ENCODE results near the gene GSG1L. TPM values are rescaled to one million over a fixed set of nuclear protein-coding genes. Genes with fewer than 3 reads are reported as not detected.

GSG1L gene
- total RNA-seq, 1 donor from 2014 or later = 0.60 TPM

- no peak for DNase-seq (ENCODE audit: low read depth in 2 of 2)
Observed at GRCh38 chr16:27822996-27823395, 240.5 kb downstream of the GSG1L start.

- no peak for DNase-seq (ENCODE audit: low read depth in 2 of 2)
Observed at GRCh38 chr16:27822529-27822928, 241.0 kb downstream of the GSG1L start.

GRCh38 chr16:27820646-27821345, 242.7 kb downstream of the GSG1L start:
- no peak for DNase-seq (ENCODE audit: low read depth in 2 of 2)

GRCh38 chr16:27819881-27820610, 243.5 kb downstream of the GSG1L start:
- no peak for DNase-seq (ENCODE audit: low read depth in 2 of 2)

GRCh38 chr16:27819356-27819755, 244.2 kb downstream of the GSG1L start:
- DNase-seq (ENCODE audit: low read depth in 2 of 2) = no peak

- DNase-seq (ENCODE audit: low read depth in 2 of 2) = no peak
Observed at GRCh38 chr16:27818246-27818645, 245.3 kb downstream of the GSG1L start.

GRCh38 chr16:27817038-27817437, 246.5 kb downstream of the GSG1L start:
- DNase-seq (ENCODE audit: low read depth in 2 of 2) = no peak

- no peak for DNase-seq (ENCODE audit: low read depth in 2 of 2)
Observed at GRCh38 chr16:27816561-27816960, 247.0 kb downstream of the GSG1L start.

GRCh38 chr16:27813591-27813990, 249.9 kb downstream of the GSG1L start:
- no peak for DNase-seq (ENCODE audit: low read depth in 2 of 2)

GRCh38 chr16:27811881-27812280, 251.6 kb downstream of the GSG1L start:
- DNase-seq (ENCODE audit: low read depth in 2 of 2) = no peak

GRCh38 chr16:27806986-27807385, 256.5 kb downstream of the GSG1L start:
- DNase-seq (ENCODE audit: low read depth in 2 of 2) = no peak

GRCh38 chr16:27806388-27806787, 257.1 kb downstream of the GSG1L start:
- no peak for DNase-seq (ENCODE audit: low read depth in 2 of 2)

- no peak for DNase-seq (ENCODE audit: low read depth in 2 of 2)
Observed at GRCh38 chr16:27805828-27806351, 257.6 kb downstream of the GSG1L start.

GRCh38 chr16:27803775-27804549, 259.6 kb downstream of the GSG1L start:
- no peak for DNase-seq (ENCODE audit: low read depth in 2 of 2)

- DNase-seq (ENCODE audit: low read depth in 2 of 2) = no peak
Observed at GRCh38 chr16:27802664-27803439, 260.7 kb downstream of the GSG1L start.

GRCh38 chr16:27801289-27801945, 262.1 kb downstream of the GSG1L start:
- DNase-seq (ENCODE audit: low read depth in 2 of 2) = no peak

GRCh38 chr16:27800817-27801216, 262.7 kb downstream of the GSG1L start:
- DNase-seq (ENCODE audit: low read depth in 2 of 2) = no peak

- no peak for DNase-seq (ENCODE audit: low read depth in 2 of 2)
Observed at GRCh38 chr16:27799896-27800295, 263.6 kb downstream of the GSG1L start.

- no peak for DNase-seq (ENCODE audit: low read depth in 2 of 2)
Observed at GRCh38 chr16:27798241-27798640, 265.3 kb downstream of the GSG1L start.

- peak; percentile 50 to 55 for DNase-seq (ENCODE audit: low read depth in 2 of 2)
Observed at GRCh38 chr16:27795992-27796614, 267.4 kb downstream of the GSG1L start.
